Bronchial epithelial cell (primary cell): Measurements from ENCODE around the gene LTBP1. TPM values are rescaled to one million over a fixed set of nuclear protein-coding genes. Genes with fewer than 3 reads are reported as not detected.
"Not testable (repeated sequence)": the region's sequence is repeated elsewhere in the genome, so short reads cannot be mapped to it uniquely, and the experiment has no call there.

Experiments used
- DNase-seq: peaks from one replicate; pipeline ENCODE4 v3.0.0-alpha.2; 2010; ENCODE audit warnings: low read depth
- FAIRE-seq: peaks from 2 replicates; lab custom pipeline; 2011; peaks lifted over from hg19 to GRCh38; lab: Jason Lieb, UNC
- H3K27me3 ChIP-seq: 2 replicates; pipeline ENCODE4 v1.5.1; 2011; ENCODE audit warnings: low read length; ENCODE audit not compliant: control insufficient read depth, insufficient read depth
- H3K36me3 ChIP-seq: 2 replicates; pipeline ENCODE4 v1.5.1; 2011; ENCODE audit warnings: low read length; ENCODE audit not compliant: control insufficient read depth, insufficient read depth
- H3K4me3 ChIP-seq: 2 replicates; pipeline ENCODE4 v1.5.1; 2011; ENCODE audit warnings: mild to moderate bottlenecking, low read depth, low read length, control low read depth
- total RNA-seq: library from RNA; depleted of rRNA; stranded (reverse); fragments of >200 nt; gene quantifications from 2 replicates; pipeline ENCODE4 v1.2.1, GENCODE V29; 2014
- TF ChIP-seq, protein P1 (sequence below): IDR thresholded peaks from 2 replicates; pipeline ENCODE4 v1.5.1; 2011; ENCODE audit warnings: mild to moderate bottlenecking, moderate library complexity, low read length, control low read depth, inconsistent platforms; ENCODE audit not compliant: insufficient read depth, severe bottlenecking

LTBP1 gene
- total RNA-seq, 1 donor from 2014 or later, result 6.6 TPM

DNA sequence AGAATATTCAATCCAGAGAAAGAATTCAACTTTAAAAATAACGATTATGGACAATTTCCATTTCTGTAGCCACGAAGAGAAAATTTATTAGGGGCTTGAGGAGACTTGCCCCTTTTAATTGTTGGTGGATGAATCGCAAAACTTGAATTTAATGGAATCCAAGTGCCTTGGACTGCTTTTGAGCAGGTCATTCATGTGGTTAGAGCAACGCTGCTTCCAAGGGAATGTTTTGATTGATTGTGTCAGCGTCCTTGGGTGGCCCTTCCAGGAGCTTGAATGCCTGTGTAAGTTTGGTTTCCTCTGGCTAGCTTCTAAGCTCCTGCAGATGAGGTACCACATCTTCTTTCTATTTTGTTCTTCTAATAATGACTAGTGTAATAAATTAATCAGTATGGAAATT, 213.4 kb downstream of the LTBP1 start:
- Histone ChIP-seq H3K36me3 (no peaks in the 10 kb centered on the region), H3K4me3 (no peak overlapping the region), H3K27me3 (no peaks in the 10 kb centered on the region)
- DNase-seq (no peak), FAIRE-seq (no peak)
- TF ChIP-seq, protein P1, sequence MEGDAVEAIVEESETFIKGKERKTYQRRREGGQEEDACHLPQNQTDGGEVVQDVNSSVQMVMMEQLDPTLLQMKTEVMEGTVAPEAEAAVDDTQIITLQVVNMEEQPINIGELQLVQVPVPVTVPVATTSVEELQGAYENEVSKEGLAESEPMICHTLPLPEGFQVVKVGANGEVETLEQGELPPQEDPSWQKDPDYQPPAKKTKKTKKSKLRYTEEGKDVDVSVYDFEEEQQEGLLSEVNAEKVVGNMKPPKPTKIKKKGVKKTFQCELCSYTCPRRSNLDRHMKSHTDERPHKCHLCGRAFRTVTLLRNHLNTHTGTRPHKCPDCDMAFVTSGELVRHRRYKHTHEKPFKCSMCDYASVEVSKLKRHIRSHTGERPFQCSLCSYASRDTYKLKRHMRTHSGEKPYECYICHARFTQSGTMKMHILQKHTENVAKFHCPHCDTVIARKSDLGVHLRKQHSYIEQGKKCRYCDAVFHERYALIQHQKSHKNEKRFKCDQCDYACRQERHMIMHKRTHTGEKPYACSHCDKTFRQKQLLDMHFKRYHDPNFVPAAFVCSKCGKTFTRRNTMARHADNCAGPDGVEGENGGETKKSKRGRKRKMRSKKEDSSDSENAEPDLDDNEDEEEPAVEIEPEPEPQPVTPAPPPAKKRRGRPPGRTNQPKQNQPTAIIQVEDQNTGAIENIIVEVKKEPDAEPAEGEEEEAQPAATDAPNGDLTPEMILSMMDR, result no peak

DNA sequence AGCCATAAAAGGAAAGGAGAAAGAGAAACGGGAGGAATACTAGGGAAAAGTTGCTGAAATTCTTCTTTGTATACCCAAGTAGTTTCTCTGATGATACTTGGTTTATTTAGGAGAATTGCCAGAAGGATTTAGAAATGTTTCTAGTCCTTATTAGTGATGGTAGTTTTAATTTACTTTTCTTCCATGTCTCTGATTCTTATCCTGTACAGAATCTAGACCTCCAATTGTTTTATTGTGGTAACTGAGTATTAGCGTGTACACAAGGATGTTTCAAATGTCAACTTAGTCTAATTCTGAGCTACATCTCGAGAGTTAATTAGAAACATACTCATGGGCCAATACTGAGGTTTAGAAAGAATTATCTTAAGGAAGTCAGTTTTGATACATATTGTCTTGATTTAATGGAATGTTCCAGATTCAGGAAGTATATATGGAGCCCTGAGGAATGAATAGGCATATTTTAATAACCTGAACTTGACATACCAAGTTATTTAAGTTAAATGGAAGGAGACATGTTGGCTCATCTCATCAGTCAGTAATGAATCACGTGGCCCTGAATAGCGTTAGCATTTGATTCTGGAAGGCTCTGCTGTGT, 219.6 kb downstream of the LTBP1 start:
- FAIRE-seq (no peak), DNase-seq (no peak)
- Histone ChIP-seq H3K4me3 (no peak overlapping the region), H3K27me3 (no peaks in the 10 kb centered on the region), H3K36me3 (no peaks in the 10 kb centered on the region)
- TF ChIP-seq, protein P1, result no peak

DNA sequence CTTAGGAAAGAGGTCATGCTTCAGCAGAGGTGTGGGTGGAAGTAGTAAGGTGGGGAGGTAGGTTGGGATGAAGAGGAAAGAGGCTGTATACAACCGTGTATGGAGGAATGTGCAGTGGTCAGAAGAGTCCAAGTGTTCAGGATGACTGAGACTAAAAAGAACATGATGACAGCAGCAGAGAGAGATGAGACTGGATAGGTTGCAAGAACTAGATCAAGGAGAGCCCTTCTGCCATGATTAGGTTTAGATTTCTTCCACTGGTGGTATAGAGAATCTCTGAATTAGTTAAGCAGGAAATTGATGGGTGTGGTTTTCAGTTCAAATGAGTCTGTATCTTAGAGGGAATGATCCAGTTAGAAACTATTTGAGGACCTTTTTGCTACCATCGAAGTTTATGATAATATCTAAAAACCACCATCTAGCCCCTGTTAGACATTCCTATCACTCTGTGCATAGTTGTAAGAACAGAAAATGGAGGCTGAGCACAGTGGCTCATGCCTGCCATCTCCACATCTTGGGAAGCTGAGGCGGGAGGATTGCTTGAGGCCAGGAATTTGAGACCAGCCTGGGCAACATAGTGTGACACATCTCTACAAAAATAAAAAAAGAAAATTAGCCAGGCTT, 221.0 kb downstream of the LTBP1 start:
- Histone ChIP-seq H3K4me3 (no peak overlapping the region), H3K27me3 (no peaks in the 10 kb centered on the region), H3K36me3 (no peaks in the 10 kb centered on the region)
- TF ChIP-seq, protein P1, result no peak
- FAIRE-seq, result no peak
- DNase-seq, result no peak

DNA sequence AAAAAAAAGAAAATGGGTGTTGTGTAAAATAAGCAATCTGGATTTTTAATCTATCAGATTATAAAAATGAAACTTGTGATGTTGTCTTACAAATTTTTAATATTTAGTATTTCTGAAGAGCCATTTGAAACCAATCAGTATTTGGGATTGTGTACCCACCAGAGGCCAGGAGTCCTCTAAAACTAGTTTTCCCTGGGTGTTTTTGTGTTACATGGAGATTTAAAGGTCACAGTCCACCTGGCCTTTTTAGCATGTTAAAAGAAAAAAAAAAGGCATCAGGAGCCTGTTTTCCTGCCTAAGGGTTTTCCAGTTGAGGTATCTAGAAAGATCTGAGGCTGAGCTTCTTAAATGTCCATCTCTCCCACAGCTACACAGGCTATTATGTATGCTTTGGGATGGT, 221.7 kb downstream of the LTBP1 start:
- no peak for FAIRE-seq
- Histone ChIP-seq H3K36me3 (no peaks in the 10 kb centered on the region), H3K4me3 (no peak overlapping the region), H3K27me3 (no peaks in the 10 kb centered on the region)
- DNase-seq, result no peak
- TF ChIP-seq, protein P1, result no peak

DNA sequence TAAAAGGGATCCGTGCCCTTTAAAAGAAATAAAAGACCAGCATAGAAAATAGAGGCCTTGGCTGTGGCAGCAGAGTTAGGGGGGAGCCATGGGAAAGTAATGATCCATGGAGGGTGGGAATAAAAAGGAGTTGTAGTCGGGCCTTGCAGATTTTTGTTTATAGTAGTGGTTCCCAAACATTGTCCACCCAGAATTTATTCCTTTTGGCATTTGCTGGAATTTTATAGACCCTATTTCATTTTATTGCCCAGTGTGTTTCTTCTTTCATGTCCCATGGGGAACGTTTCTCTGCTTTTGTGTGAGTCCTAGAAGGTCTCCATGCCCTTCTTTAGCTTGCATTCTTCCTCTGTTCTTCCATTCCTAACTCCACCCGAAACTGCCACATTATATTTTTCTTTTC, 222.2 kb downstream of the LTBP1 start:
- Histone ChIP-seq H3K4me3 (no peak overlapping the region), H3K36me3 (no peaks in the 10 kb centered on the region), H3K27me3 (no peaks in the 10 kb centered on the region)
- no peak for DNase-seq
- TF ChIP-seq, protein P1, result no peak
- no peak for FAIRE-seq

DNA sequence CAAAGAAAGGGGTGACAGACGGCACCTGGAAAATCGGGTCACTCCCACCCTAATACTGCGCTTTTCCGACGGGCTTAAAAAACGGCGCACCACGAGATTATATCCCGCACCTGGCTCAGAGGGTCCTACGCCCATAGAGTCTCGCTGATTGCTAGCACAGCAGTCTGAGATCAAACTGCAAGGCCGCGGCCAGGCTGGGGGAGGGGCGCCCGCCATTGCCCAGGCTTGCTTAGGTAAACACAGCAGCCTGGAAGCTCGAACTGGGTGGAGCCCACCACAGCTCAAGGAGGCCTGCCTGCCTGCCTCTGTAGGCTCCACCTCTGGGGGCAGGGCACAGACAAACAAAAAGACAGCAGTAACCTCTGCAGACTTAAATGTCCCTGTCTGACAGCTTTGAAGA, 223.5 kb downstream of the LTBP1 start:
- not testable (repeated sequence) for H3K27me3 ChIP-seq, H3K36me3 ChIP-seq, DNase-seq, FAIRE-seq, H3K4me3 ChIP-seq
